ENCODE measurements around the gene OPCML. TPM values are rescaled to one million over a fixed set of nuclear protein-coding genes. Genes with fewer than 3 reads are reported as not detected.

Gene OPCML
- total RNA-seq, 2 donors from 2014 or later = not detected

DNA sequence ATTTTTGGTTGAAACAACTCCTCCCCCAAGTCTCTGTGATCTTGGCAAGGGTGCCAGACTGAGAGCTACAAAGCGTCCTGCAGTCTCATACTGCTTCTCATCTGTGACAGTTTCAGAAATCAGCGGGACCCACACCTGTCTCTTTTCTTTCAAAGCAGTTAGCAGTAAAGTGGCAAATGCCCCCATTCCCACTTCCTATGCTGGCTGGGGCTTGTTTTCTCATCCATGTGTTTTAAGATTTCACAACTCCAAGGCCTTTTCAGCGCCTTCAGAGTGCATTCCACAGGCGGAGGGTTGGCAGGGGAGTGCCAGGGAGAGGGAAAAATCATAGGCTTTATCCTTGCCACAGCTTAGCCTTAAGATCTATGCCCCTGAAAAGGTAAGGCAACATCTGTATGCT lies 493.5 kb downstream of the OPCML start:
- ATAC-seq (ENCODE audit: insufficient number of reproducible peaks, low FRiP score, low read depth) (no peak), DNase-seq (ENCODE audit: low spot score) (no peak)
- TF ChIP-seq, protein P1, sequence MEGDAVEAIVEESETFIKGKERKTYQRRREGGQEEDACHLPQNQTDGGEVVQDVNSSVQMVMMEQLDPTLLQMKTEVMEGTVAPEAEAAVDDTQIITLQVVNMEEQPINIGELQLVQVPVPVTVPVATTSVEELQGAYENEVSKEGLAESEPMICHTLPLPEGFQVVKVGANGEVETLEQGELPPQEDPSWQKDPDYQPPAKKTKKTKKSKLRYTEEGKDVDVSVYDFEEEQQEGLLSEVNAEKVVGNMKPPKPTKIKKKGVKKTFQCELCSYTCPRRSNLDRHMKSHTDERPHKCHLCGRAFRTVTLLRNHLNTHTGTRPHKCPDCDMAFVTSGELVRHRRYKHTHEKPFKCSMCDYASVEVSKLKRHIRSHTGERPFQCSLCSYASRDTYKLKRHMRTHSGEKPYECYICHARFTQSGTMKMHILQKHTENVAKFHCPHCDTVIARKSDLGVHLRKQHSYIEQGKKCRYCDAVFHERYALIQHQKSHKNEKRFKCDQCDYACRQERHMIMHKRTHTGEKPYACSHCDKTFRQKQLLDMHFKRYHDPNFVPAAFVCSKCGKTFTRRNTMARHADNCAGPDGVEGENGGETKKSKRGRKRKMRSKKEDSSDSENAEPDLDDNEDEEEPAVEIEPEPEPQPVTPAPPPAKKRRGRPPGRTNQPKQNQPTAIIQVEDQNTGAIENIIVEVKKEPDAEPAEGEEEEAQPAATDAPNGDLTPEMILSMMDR (IDR thresholded peaks at IDR 0.05) = no peak

GRCh38 chr11:133034929-133035328 lies 497.4 kb downstream of the OPCML start:
- DNase-seq (ENCODE audit: low spot score) (no peak), ATAC-seq (ENCODE audit: insufficient number of reproducible peaks, low FRiP score, low read depth) (no peak)
- H3K4me1 ChIP-seq (ENCODE audit: control insufficient read depth in 1 of 2, low read depth in 2 of 2) = no peaks in the 10 kb centered on the region
- H3K4me3 ChIP-seq = no peak overlapping the region
- TF ChIP-seq, protein P1 (IDR thresholded peaks at IDR 0.05) = no peak
- H3K36me3 ChIP-seq = no peaks in the 10 kb centered on the region
- H3K27ac ChIP-seq = no peak overlapping the region
- H3K27me3 ChIP-seq (replicated peaks; ENCODE audit: insufficient read depth) = no peaks in the 10 kb centered on the region
- H3K9me3 ChIP-seq = no peaks in the 10 kb centered on the region

More for the DNA sequence above, 493.5 kb downstream of the OPCML start:
- H3K27me3 ChIP-seq (replicated peaks; ENCODE audit: insufficient read depth) = no peaks in the 10 kb centered on the region
- no peak overlapping the region for H3K27ac ChIP-seq
- no peak overlapping the region for H3K4me3 ChIP-seq
- no peaks in the 10 kb centered on the region for H3K36me3 ChIP-seq
- no peaks in the 10 kb centered on the region for H3K4me1 ChIP-seq (ENCODE audit: control insufficient read depth in 1 of 2, low read depth in 2 of 2)
- no peaks in the 10 kb centered on the region for H3K9me3 ChIP-seq

- DNase-seq (ENCODE audit: low spot score) = no peak
- Histone ChIP-seq H3K27ac (no peak overlapping the region), H3K27me3 (replicated peaks; ENCODE audit: insufficient read depth) (no peaks in the 10 kb centered on the region), H3K9me3 (no peaks in the 10 kb centered on the region), H3K4me3 (no peak overlapping the region), H3K4me1 (ENCODE audit: control insufficient read depth in 1 of 2, low read depth in 2 of 2) (no peaks in the 10 kb centered on the region), H3K36me3 (no peaks in the 10 kb centered on the region)
- TF ChIP-seq, protein P1 (IDR thresholded peaks at IDR 0.05) = no peak
- ATAC-seq (ENCODE audit: insufficient number of reproducible peaks, low FRiP score, low read depth) = no peak
Measured at GRCh38 chr11:133029107-133029506, 503.2 kb downstream of the OPCML start.

DNA sequence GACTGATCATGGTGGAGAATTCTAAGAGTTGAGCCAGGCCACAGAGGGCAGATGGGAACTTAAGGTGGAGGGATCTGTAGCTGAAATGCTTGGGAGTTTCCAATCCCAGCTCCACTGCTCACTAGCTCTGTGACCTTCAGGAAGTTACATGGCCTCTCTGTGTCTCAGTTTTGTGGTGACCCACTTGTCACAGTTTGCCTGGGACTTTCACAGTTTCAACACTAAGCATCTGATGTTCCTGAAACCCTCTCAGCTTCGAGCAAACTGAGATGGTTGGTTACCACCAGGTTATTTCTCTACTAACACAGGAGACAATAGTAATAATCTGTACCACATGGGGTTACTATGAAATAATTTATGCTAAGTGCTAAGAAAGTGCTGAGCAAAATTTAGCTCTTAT lies 505.3 kb downstream of the OPCML start:
- Histone ChIP-seq H3K27ac (no peak overlapping the region), H3K36me3 (no peaks in the 10 kb centered on the region), H3K27me3 (replicated peaks; ENCODE audit: insufficient read depth) (no peaks in the 10 kb centered on the region), H3K9me3 (no peaks in the 10 kb centered on the region), H3K4me1 (ENCODE audit: control insufficient read depth in 1 of 2, low read depth in 2 of 2) (no peaks in the 10 kb centered on the region), H3K4me3 (no peak overlapping the region)
- DNase-seq (ENCODE audit: low spot score) (no peak), ATAC-seq (ENCODE audit: insufficient number of reproducible peaks, low FRiP score, low read depth) (no peak)
- TF ChIP-seq, protein P1 (IDR thresholded peaks at IDR 0.05) = no peak

DNA sequence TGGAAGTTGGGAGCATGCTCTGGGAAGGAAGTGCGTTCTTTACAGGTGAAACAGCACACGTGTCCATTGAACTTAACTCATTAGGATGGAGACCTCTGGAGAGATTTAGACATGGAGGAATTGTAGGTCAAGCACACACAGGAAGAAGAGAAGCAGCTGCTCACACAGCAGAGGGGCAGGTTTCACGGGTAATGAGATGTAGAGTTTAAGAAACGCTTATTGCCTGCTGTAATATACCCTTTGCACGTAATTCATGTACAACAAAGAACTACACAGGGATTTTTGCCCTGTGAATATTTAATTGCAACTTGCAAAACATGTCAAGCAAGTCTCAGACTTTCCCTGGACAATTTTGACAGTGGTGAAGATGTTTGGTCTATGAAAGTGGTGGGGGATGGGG lies 508.0 kb downstream of the OPCML start:
- Histone ChIP-seq H3K27ac (no peak overlapping the region), H3K4me1 (ENCODE audit: control insufficient read depth in 1 of 2, low read depth in 2 of 2) (no peaks in the 10 kb centered on the region), H3K36me3 (no peaks in the 10 kb centered on the region), H3K27me3 (replicated peaks; ENCODE audit: insufficient read depth) (no peaks in the 10 kb centered on the region), H3K4me3 (no peak overlapping the region), H3K9me3 (no peaks in the 10 kb centered on the region)
- ATAC-seq (ENCODE audit: insufficient number of reproducible peaks, low FRiP score, low read depth) (no peak), DNase-seq (ENCODE audit: low spot score) (no peak)
- TF ChIP-seq, protein P1 (IDR thresholded peaks at IDR 0.05) = no peak

Measured in thoracic aorta (tissue), 2 donors.